Measurements from ENCODE around the gene HS6ST2.

DNA sequence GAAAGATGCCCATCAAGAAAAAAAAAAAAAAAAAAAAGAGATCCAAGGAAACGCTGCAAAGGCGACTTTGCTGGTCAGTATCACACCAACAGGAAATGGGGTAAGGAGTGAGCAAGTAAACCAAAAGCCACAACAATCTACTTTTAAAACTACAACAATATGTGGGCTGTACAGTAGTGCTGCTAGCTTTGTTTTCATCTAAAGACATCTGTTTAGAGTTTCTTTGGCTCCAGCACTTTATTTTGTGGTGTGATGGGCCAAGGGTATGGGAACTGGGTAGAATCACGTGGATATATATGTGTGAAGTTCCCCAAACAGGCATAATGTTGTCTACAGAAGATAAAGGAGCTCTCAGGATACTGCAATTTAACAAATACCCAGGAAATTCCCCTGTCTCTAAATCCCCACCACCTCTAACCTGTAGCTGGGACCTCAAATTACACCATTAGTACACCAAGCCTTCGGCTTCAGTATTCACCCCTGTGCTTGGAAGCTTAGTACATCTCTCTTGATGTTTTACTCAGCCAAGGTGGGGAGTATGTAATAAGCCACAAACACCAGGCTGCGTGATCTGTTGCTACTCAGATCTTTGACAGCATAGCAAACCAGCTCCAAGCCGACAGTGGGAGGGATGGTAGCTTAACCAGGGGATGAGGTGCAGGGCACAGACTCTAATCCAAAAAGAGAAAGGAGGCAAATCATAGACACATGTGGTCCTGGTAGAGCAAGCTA, 207.9 kb downstream of the HS6ST2 start:
- TF ChIP-seq CTCF (IDR thresholded peaks at IDR 0.05) (no peak), POLR2A (IDR thresholded peaks at IDR 0.05) (no peak)

Measured in testis (tissue), 2 donors.